ENCODE data around the gene MAP1B.

Gene MAP1B

GRCh38 chr5:72256536-72256935 lies 149.3 kb downstream of the MAP1B start:
- DNase-seq, result no peak

Data from activated CD4-positive, alpha-beta T cell treated with anti-CD3 and anti-CD28 coated beads, Interleukin-2, amount 50 U/mL, for 48 hours (primary cell).